Choroid plexus epithelial cell (primary cell): Measurements from ENCODE around the gene TLR9.

ENCODE experiments used
- DNase-seq: peaks from one replicate; pipeline ENCODE4 v3.0.0-alpha.2; 2010; ENCODE audit warnings: low read depth
- H3K4me3 ChIP-seq: 2 replicates; pipeline ENCODE4 v1.5.1; 2011; ENCODE audit warnings: low read depth, mild to moderate bottlenecking, control low read depth, low read length, moderate library complexity
- CTCF ChIP-seq: conservative IDR thresholded peaks from 2 replicates; pipeline ENCODE4 v1.5.1; 2011; ENCODE audit warnings: low read depth, mild to moderate bottlenecking, control low read depth, inconsistent platforms, low read length, moderate library complexity

Gene TLR9

GRCh38 chr3:52230461-52230860 lies 5.0 kb upstream of the TLR9 start:
- DNase-seq: no peak
- H3K4me3 ChIP-seq: no peak overlapping the region
- no peak for TF ChIP-seq CTCF

GRCh38 chr3:52229656-52230055 lies 4.2 kb upstream of the TLR9 start:
- DNase-seq: no peak
- TF ChIP-seq CTCF: no peak
- H3K4me3 ChIP-seq: no peak overlapping the region

- no peak overlapping the region for H3K4me3 ChIP-seq
- TF ChIP-seq CTCF: no peak
These were observed 3.4 kb upstream of the TLR9 start for GRCh38 chr3:52228751-52229291.

GRCh38 chr3:52228266-52228665 lies 2.8 kb upstream of the TLR9 start:
- no peak overlapping the region for H3K4me3 ChIP-seq
- no peak for DNase-seq
- no peak for TF ChIP-seq CTCF

More at GRCh38 chr3:52228751-52229291, 3.4 kb upstream of the TLR9 start:
- DNase-seq: no peak

- no peak overlapping the region for H3K4me3 ChIP-seq
- TF ChIP-seq CTCF: no peak
- no peak for DNase-seq
These were observed 2.3 kb upstream of the TLR9 start for GRCh38 chr3:52227766-52228165.

- DNase-seq: no peak
- H3K4me3 ChIP-seq: no peak overlapping the region
- no peak for TF ChIP-seq CTCF
These were observed 1.7 kb upstream of the TLR9 start for GRCh38 chr3:52227117-52227516.

GRCh38 chr3:52226229-52226817 lies 878 bp upstream of the TLR9 start:
- no peak for TF ChIP-seq CTCF
- H3K4me3 ChIP-seq: no peak overlapping the region
- no peak for DNase-seq
